ENCODE measurements around the gene DGKB. TPM values are rescaled to one million over a fixed set of nuclear protein-coding genes. Genes with fewer than 3 reads are reported as not detected.

DGKB gene
- total RNA-seq, 1 donor from 2014 or later, result not detected

DNA sequence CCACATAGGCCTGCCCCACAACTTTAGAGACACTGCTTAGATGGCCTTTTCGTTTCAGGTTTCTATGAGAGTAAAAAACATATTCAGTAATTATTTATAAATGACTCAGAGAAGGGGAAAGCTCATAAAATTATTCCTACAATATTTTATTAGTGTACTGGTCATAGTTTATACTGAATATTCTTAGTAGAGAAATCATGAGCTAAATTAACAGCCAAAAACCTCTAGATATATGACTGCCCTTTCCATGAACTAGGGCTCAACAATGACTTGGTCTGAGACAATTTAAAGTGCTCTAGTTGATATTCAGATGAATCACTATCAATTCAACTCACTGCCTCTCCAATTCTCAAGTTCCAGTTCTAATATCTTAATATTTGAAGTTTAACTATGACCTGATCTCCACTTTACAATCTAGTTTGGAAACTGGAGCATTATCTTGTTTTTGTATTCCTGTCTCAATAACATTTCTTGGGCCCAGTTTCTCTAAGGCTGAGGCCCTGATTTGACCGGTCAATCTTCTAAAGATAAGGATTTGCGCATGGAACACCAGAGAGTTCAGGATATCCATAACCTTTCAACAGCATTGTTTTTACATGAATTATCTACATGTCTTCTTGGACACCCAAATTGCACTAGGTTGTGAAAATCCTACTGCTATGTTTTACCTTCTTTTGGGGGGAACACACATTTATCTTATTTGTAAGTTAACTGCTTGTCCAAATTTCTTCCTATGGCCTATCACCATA lies 141.6 kb downstream of the DGKB start:
- intact Hi-C loops (cut with DNase I), result no loop called here
- ATAC-seq (no peak), DNase-seq (no peak)
- TF ChIP-seq, protein P1, sequence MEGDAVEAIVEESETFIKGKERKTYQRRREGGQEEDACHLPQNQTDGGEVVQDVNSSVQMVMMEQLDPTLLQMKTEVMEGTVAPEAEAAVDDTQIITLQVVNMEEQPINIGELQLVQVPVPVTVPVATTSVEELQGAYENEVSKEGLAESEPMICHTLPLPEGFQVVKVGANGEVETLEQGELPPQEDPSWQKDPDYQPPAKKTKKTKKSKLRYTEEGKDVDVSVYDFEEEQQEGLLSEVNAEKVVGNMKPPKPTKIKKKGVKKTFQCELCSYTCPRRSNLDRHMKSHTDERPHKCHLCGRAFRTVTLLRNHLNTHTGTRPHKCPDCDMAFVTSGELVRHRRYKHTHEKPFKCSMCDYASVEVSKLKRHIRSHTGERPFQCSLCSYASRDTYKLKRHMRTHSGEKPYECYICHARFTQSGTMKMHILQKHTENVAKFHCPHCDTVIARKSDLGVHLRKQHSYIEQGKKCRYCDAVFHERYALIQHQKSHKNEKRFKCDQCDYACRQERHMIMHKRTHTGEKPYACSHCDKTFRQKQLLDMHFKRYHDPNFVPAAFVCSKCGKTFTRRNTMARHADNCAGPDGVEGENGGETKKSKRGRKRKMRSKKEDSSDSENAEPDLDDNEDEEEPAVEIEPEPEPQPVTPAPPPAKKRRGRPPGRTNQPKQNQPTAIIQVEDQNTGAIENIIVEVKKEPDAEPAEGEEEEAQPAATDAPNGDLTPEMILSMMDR (IDR thresholded peaks at IDR 0.05), result no peak
- Histone ChIP-seq H3K36me3 (no peaks in the 10 kb centered on the region), H3K9me3 (no peaks in the 10 kb centered on the region), H3K4me3 (no peak overlapping the region), H3K27me3 (no peaks in the 10 kb centered on the region), H3K4me1 (no peaks in the 10 kb centered on the region), H3K27ac (no peak overlapping the region)

DNA sequence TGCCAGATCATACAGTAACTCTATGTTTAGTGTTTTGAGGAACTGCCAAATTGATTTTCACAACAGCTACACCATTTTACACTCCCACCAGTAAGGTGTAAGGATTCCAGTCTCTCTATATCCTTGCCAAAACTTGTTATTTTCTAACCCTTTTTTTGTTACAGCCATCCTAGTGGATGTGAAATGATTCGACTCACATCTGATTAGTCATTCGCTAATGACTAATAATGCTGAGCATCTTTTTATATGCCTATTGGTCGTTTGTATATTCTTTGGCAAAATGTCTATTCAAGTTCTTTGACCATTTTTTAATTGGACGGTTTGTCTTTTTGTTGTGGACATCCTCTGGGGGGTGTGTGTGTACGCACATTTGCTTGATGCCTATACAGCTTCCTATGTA lies 142.8 kb downstream of the DGKB start:
- H3K4me1 ChIP-seq, result no peaks in the 10 kb centered on the region
- no peaks in the 10 kb centered on the region for H3K27me3 ChIP-seq
- no peak overlapping the region for H3K4me3 ChIP-seq
- ATAC-seq, result no peak
- no peaks in the 10 kb centered on the region for H3K36me3 ChIP-seq
- no peak overlapping the region for H3K27ac ChIP-seq
- TF ChIP-seq, protein P1 (IDR thresholded peaks at IDR 0.05), result no peak
- intact Hi-C loops (cut with DNase I), result no loop called here
- DNase-seq, result no peak
- H3K9me3 ChIP-seq, result no peaks in the 10 kb centered on the region

DNA sequence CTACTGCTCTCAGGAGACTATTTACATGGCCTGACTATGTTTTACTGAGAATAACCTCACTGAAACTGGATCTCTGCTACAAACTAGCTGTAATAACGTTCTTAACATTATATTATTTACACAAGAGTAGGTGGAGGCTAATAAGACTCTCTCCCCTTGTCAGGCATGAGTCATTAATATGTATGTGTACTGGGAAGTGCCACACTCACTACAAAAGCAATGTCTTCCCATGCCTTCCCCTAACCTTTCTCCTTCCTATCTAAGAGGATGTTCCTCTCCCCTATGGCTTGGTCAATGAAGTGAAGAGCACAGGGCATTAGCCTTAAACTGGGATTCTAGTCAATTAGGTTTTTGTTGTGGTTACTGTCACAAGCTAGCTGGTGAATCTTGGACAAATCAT lies 147.9 kb downstream of the DGKB start:
- H3K9me3 ChIP-seq, result no peaks in the 10 kb centered on the region
- no peak overlapping the region for H3K4me3 ChIP-seq
- no peaks in the 10 kb centered on the region for H3K4me1 ChIP-seq
- no peak for DNase-seq
- TF ChIP-seq, protein P1 (IDR thresholded peaks at IDR 0.05), result no peak
- H3K27me3 ChIP-seq, result no peaks in the 10 kb centered on the region
- intact Hi-C loops (cut with DNase I), result no loop called here
- no peaks in the 10 kb centered on the region for H3K36me3 ChIP-seq
- no peak overlapping the region for H3K27ac ChIP-seq
- no peak for ATAC-seq

DNA sequence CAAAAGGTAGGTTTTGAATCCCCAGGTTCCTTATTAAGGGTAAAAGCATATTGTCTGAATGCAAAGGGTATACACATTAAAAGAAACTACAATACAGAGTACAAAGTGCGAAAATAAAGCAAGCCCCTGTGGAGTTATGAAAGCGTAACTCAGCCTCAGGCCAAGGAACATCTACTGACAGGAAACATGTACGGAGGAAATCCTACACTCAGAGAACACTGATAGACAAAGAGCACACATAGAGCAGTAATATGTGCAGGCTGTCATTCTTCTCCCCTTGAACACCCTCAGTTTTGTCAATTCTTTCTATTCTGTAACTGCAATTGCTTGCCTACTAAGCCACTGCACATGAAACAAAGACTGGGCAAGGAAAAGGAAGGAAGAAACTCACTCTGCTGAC lies 150.2 kb downstream of the DGKB start:
- TF ChIP-seq, protein P1 (IDR thresholded peaks at IDR 0.05), result no peak
- H3K27ac ChIP-seq, result no peak overlapping the region
- no peak for DNase-seq
- no peaks in the 10 kb centered on the region for H3K4me1 ChIP-seq
- intact Hi-C loops (cut with DNase I), result no loop called here
- no peaks in the 10 kb centered on the region for H3K9me3 ChIP-seq
- no peak overlapping the region for H3K4me3 ChIP-seq
- H3K36me3 ChIP-seq, result no peaks in the 10 kb centered on the region
- H3K27me3 ChIP-seq, result no peaks in the 10 kb centered on the region
- no peak for ATAC-seq

DNA sequence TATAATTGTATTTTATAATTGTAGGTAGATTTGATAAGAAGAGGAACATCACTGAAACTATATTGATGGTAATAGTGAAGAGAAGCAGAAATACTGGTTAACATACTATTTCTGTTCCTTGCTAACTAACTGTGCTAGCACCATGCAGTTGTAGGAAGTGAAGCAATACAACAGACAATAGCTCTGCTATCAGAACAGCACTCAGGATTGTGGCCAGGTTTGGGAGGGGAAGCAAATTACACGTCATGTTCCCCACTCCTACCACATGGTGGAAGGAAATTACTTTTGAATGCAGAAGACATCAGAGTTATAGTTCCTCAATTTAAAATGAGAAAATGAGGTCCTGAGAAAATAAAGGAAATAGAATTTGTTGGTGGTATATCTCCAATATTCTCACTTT lies 151.1 kb downstream of the DGKB start:
- H3K36me3 ChIP-seq, result no peaks in the 10 kb centered on the region
- no peaks in the 10 kb centered on the region for H3K27me3 ChIP-seq
- TF ChIP-seq, protein P1 (IDR thresholded peaks at IDR 0.05), result no peak
- no peak overlapping the region for H3K4me3 ChIP-seq
- intact Hi-C loops (cut with DNase I), result no loop called here
- H3K4me1 ChIP-seq, result no peaks in the 10 kb centered on the region
- H3K9me3 ChIP-seq, result no peaks in the 10 kb centered on the region
- H3K27ac ChIP-seq, result no peak overlapping the region
- DNase-seq (no peak), ATAC-seq (no peak)

DNA sequence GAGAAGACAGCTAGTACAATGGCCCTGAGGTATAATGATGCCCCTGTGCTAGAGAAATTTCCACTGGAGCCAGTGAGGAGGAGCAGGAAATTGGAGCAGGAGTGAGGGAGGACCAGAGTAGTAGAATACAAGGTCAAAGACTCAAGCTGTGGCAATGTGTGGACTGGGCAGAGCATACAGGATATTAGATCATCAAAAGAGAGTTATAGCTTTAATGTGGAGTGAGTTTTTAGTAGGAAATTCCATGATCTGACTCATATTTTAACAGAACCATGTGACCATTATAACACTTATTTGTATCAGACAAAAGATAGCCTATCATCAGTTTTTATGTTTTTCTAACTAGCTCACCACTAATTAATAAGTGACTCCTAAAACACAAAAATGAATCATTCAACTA lies 154.1 kb downstream of the DGKB start:
- Histone ChIP-seq H3K4me3 (no peak overlapping the region), H3K4me1 (no peaks in the 10 kb centered on the region), H3K36me3 (no peaks in the 10 kb centered on the region), H3K27me3 (no peaks in the 10 kb centered on the region), H3K27ac (no peak overlapping the region), H3K9me3 (no peaks in the 10 kb centered on the region)
- DNase-seq (no peak), ATAC-seq (no peak)
- TF ChIP-seq, protein P1 (IDR thresholded peaks at IDR 0.05), result no peak
- intact Hi-C loops (cut with DNase I), result no loop called here

All from upper lobe of right lung (tissue), 1 donor.